ENCODE measurements around the gene ZBTB2. TPM values are rescaled to one million over a fixed set of nuclear protein-coding genes. Genes with fewer than 3 reads are reported as not detected.

ZBTB2 gene
- total RNA-seq, 2 experiments from 2014 or later, result 28.5 to 28.9 TPM

GRCh38 chr6:151417477-151417876 is 26.1 kb upstream of the ZBTB2 start:
- DNase-seq (no peak), ATAC-seq (ENCODE audit: low read depth) (no peak)
- Mint-ChIP-seq H3K27me3 (no peaks in the 10 kb centered on the region), H3K4me3 (no peak overlapping the region), H3K9me3 (peaks cover 4% of the 10 kb centered on the region), H3K4me1 (peaks cover 12% of the 10 kb centered on the region), H3K36me3 (peaks cover 48% of the 10 kb centered on the region), H3K27ac (no peak overlapping the region)
- POLR2A ChIA-PET, result no interaction called here

- no peak overlapping the region for H3K27ac Mint-ChIP-seq
- no peak for DNase-seq
- no peak overlapping the region for H3K4me3 Mint-ChIP-seq
- no peak for ATAC-seq (ENCODE audit: low read depth)
- H3K9me3 Mint-ChIP-seq, result peaks cover 5% of the 10 kb centered on the region
- peaks cover 61% of the 10 kb centered on the region for H3K36me3 Mint-ChIP-seq
- H3K27me3 Mint-ChIP-seq, result no peaks in the 10 kb centered on the region
- peaks cover 13% of the 10 kb centered on the region for H3K4me1 Mint-ChIP-seq
- POLR2A ChIA-PET, result interaction anchor here (1.8 kb wide), 1 partner anchor 24 kb away, joined by 11 read pairs; the partner anchor contains the start of gene ZBTB2
Measured at GRCh38 chr6:151414641-151415260, 23.4 kb upstream of the ZBTB2 start.

DNA sequence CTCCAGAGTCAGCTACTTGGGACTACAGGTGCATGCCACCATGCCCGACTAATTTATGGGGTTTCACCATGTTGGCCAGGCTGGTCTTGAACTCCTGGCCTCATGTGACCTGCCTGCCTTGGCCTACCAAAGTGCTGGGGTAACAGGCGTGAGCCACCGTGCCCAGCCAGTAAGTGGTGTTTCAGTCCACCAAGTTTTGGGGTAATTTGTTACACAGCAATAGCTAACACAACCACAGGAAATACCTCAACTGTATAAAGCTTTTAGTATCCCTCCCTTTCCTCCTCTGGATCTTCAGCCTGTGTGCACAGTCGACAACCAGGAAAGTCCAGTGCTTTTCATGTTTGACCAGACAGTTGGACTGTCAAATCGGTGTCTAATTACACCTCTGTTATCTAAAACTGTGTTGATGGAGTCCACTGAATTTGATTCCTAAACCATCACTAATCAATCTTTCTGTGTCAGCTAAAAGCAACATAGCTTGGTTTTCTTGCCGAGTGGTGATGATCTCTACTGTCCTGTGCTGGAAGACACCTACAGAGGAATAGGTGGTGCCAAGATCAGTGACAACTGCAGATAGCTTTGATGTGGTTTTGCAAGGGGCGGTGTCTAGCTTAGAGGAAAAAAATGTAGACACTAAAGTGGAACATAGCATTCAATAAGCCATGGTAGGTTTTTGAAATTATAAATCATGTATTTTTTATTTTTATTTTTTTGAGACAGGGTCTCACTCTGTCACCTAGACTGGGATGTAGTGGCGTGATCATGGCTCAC is 22.2 kb upstream of the ZBTB2 start:
- Mint-ChIP-seq H3K36me3 (peaks cover 67% of the 10 kb centered on the region), H3K4me1 (peaks cover 14% of the 10 kb centered on the region), H3K27ac (peak overlapping the region; percentile 77), H3K4me3 (peak overlapping the region; percentile 28), H3K9me3 (peaks cover 5% of the 10 kb centered on the region), H3K27me3 (no peaks in the 10 kb centered on the region)
- DNase-seq (no peak), ATAC-seq (ENCODE audit: low read depth) (peak; percentile 89)
- POLR2A ChIA-PET, result interaction anchor here (0.5 to 1.8 kb wide), 6 partner anchors 18 to 888 kb away, joined by 3 to 11 read pairs (median 4); partner anchors contain the start of genes RMND1 and ZBTB2

GRCh38 chr6:151412909-151413308 is 21.6 kb upstream of the ZBTB2 start:
- Mint-ChIP-seq H3K36me3 (peaks cover 67% of the 10 kb centered on the region), H3K4me3 (no peak overlapping the region), H3K9me3 (peaks cover 5% of the 10 kb centered on the region), H3K4me1 (peaks cover 14% of the 10 kb centered on the region), H3K27ac (peak overlapping the region; percentile 73), H3K27me3 (no peaks in the 10 kb centered on the region)
- DNase-seq, result no peak
- ATAC-seq (ENCODE audit: low read depth), result no peak
- POLR2A ChIA-PET, result interaction anchor here (1.0 to 1.8 kb wide), 3 partner anchors 17 to 39 kb away, joined by 3 to 11 read pairs (median 3); partner anchors contain the start of genes RMND1 and ZBTB2

GRCh38 chr6:151409679-151410078 is 18.3 kb upstream of the ZBTB2 start:
- Mint-ChIP-seq H3K36me3 (peaks cover 46% of the 10 kb centered on the region), H3K4me1 (peaks cover 17% of the 10 kb centered on the region), H3K27ac (no peak overlapping the region), H3K4me3 (no peak overlapping the region), H3K9me3 (peaks cover 5% of the 10 kb centered on the region), H3K27me3 (no peaks in the 10 kb centered on the region)
- no peak for DNase-seq
- no peak for ATAC-seq (ENCODE audit: low read depth)
- POLR2A ChIA-PET, result no interaction called here

GRCh38 chr6:151409260-151409659 is 17.9 kb upstream of the ZBTB2 start:
- Mint-ChIP-seq H3K27me3 (no peaks in the 10 kb centered on the region), H3K4me3 (no peak overlapping the region), H3K27ac (no peak overlapping the region), H3K36me3 (peaks cover 45% of the 10 kb centered on the region), H3K4me1 (peaks cover 16% of the 10 kb centered on the region), H3K9me3 (peaks cover 5% of the 10 kb centered on the region)
- POLR2A ChIA-PET, result interaction anchor here (0.6 kb wide), 1 partner anchor 1843 kb away, joined by 3 read pairs; the partner anchor contains the start of gene GINM1
- no peak for DNase-seq
- no peak for ATAC-seq (ENCODE audit: low read depth)

GRCh38 chr6:151408858-151409257 is 17.5 kb upstream of the ZBTB2 start:
- Mint-ChIP-seq H3K27ac (peak overlapping the region; percentile 6), H3K27me3 (no peaks in the 10 kb centered on the region), H3K4me3 (no peak overlapping the region), H3K9me3 (peaks cover 5% of the 10 kb centered on the region), H3K4me1 (peaks cover 14% of the 10 kb centered on the region), H3K36me3 (peaks cover 42% of the 10 kb centered on the region)
- DNase-seq (no peak), ATAC-seq (ENCODE audit: low read depth) (no peak)
- POLR2A ChIA-PET, result interaction anchor here (0.6 kb wide), 1 partner anchor 1843 kb away, joined by 3 read pairs; the partner anchor contains the start of gene GINM1

DNA sequence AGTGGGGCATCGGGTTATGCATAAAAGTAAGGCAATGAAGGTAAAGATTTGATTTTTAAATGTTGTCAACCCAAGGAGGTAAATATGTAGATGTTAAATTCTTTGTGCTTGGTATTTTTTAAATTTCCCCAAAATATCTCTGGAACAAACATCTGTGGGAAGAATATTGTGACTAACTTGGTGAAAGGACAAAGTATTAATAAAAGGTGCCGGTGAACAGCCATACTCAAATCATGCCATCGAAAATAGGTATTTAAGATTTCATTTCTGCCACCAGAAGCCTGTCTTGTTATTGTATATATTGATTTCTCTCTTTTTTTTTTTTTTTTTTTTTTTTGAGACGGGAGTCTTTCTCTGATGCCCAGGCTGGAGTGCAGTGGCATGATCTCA is 12.6 kb upstream of the ZBTB2 start:
- no peaks in the 10 kb centered on the region for H3K9me3 Mint-ChIP-seq
- peaks cover 25% of the 10 kb centered on the region for H3K4me1 Mint-ChIP-seq
- no peaks in the 10 kb centered on the region for H3K27me3 Mint-ChIP-seq
- POLR2A ChIA-PET, result interaction anchor here (0.7 kb wide), 1 partner anchor 415 kb away, joined by 6 read pairs; no protein-coding TSS in a partner anchor
- DNase-seq (no peak), ATAC-seq (ENCODE audit: low read depth) (no peak)
- peak overlapping the region; percentile 60 for H3K27ac Mint-ChIP-seq
- H3K4me3 Mint-ChIP-seq, result no peak overlapping the region
- peaks cover 18% of the 10 kb centered on the region for H3K36me3 Mint-ChIP-seq

GRCh38 chr6:151402228-151402627 is 10.9 kb upstream of the ZBTB2 start:
- no peaks in the 10 kb centered on the region for H3K27me3 Mint-ChIP-seq
- no peak overlapping the region for H3K4me3 Mint-ChIP-seq
- peaks cover 20% of the 10 kb centered on the region for H3K36me3 Mint-ChIP-seq
- H3K9me3 Mint-ChIP-seq, result no peaks in the 10 kb centered on the region
- no peak for ATAC-seq (ENCODE audit: low read depth)
- H3K4me1 Mint-ChIP-seq, result peaks cover 27% of the 10 kb centered on the region
- DNase-seq, result no peak
- POLR2A ChIA-PET, result no interaction called here
- H3K27ac Mint-ChIP-seq, result no peak overlapping the region

DNA sequence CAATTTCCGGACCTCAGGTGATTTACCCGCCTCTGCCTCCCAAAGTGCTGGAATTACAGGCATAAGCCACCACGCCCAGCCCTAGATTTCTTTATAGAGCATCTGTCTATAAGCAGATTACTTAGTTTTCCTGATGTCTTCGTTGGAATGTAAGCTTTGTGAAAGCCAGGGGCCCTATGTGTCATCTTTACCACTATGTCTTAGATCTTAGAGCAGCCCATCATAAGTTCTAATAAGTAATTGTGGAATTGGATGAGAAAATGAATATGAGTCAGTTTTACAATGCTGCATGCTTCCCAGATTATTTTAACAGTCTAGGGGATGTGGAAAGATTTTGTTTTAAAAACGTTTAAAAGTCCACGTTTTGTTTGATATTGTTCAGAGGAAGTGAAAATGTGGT is 9.1 kb upstream of the ZBTB2 start:
- Mint-ChIP-seq H3K36me3 (peaks cover 28% of the 10 kb centered on the region), H3K27ac (no peak overlapping the region), H3K4me3 (no peak overlapping the region), H3K27me3 (no peaks in the 10 kb centered on the region), H3K9me3 (no peaks in the 10 kb centered on the region), H3K4me1 (peaks cover 28% of the 10 kb centered on the region)
- no peak for DNase-seq
- ATAC-seq (ENCODE audit: low read depth), result no peak
- POLR2A ChIA-PET, result no interaction called here

- POLR2A ChIA-PET, result no interaction called here
- no peak for ATAC-seq (ENCODE audit: low read depth)
- H3K27me3 Mint-ChIP-seq, result no peaks in the 10 kb centered on the region
Measured at GRCh38 chr6:151399679-151400078, 8.3 kb upstream of the ZBTB2 start.

GRCh38 chr6:151393410-151393809 is 2.1 kb upstream of the ZBTB2 start:
- no peaks in the 10 kb centered on the region for H3K27me3 Mint-ChIP-seq
- no peak for DNase-seq
- H3K9me3 Mint-ChIP-seq, result no peaks in the 10 kb centered on the region
- peak overlapping the region; percentile 92 for H3K4me3 Mint-ChIP-seq
- no peak for ATAC-seq (ENCODE audit: low read depth)
- H3K27ac Mint-ChIP-seq, result peak overlapping the region; percentile 95
- peaks cover 27% of the 10 kb centered on the region for H3K4me1 Mint-ChIP-seq
- POLR2A ChIA-PET, result interaction anchor here (1.3 kb wide), 1 partner anchor 15 kb away, joined by 3 read pairs; no protein-coding TSS in a partner anchor
- peaks cover 21% of the 10 kb centered on the region for H3K36me3 Mint-ChIP-seq

More at GRCh38 chr6:151399679-151400078, 8.3 kb upstream of the ZBTB2 start:
- Mint-ChIP-seq H3K36me3 (peaks cover 32% of the 10 kb centered on the region), H3K27ac (no peak overlapping the region), H3K4me3 (no peak overlapping the region), H3K4me1 (peaks cover 34% of the 10 kb centered on the region), H3K9me3 (no peaks in the 10 kb centered on the region)
- DNase-seq, result no peak

GRCh38 chr6:151392427-151392826 is 1.1 kb upstream of the ZBTB2 start:
- Mint-ChIP-seq H3K36me3 (peaks cover 17% of the 10 kb centered on the region), H3K27me3 (no peaks in the 10 kb centered on the region), H3K9me3 (no peaks in the 10 kb centered on the region), H3K27ac (peak overlapping the region; percentile 95), H3K4me1 (peaks cover 30% of the 10 kb centered on the region), H3K4me3 (peak overlapping the region; percentile 92)
- ATAC-seq (ENCODE audit: low read depth), result no peak
- no peak for DNase-seq
- POLR2A ChIA-PET, result interaction anchor here (0.8 to 1.3 kb wide), 2 partner anchors 16 kb away, joined by 3 read pairs; no protein-coding TSS in a partner anchor
